ENCODE measurements around the gene ERICH6B. TPM values are rescaled to one million over a fixed set of nuclear protein-coding genes. Genes with fewer than 3 reads are reported as not detected.

The ERICH6B gene
- total RNA-seq, 1 experiment from 2014 or later: not detected

DNA sequence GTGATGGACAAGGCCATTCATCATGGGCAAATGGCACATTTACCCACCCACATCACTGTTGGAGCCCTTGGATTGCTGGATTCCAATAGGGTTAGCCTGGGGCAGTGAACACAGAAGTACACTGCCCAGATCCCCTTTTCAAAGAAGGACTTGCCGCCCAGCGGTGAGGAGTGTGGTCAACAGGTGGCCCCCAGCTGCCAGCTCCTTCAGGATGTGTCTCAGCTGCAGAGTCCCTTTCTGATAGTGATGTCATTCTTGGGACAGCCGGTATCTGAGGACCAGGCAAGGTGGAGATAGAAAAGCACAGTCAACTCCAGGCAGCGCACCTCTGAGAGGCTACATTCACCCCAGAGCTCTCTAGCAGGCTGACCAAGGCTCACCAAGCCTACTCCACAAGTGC is 16.9 kb downstream of the ERICH6B start:
- no peak for DNase-seq
- Mint-ChIP-seq H3K36me3 (ENCODE audit: insufficient read depth, unreplicated experiment) (no peaks in the 10 kb centered on the region), H3K4me1 (ENCODE audit: low read depth, unreplicated experiment) (no peaks in the 10 kb centered on the region), H3K9me3 (ENCODE audit: low read depth, unreplicated experiment) (no peaks in the 10 kb centered on the region), H3K27ac (ENCODE audit: unreplicated experiment) (no peak overlapping the region), H3K4me3 (ENCODE audit: low read depth, unreplicated experiment) (no peak overlapping the region), H3K27me3 (ENCODE audit: unreplicated experiment) (peaks cover 96% of the 10 kb centered on the region)
- CTCF ChIA-PET: no interaction called here
- TF ChIP-seq, protein P1, sequence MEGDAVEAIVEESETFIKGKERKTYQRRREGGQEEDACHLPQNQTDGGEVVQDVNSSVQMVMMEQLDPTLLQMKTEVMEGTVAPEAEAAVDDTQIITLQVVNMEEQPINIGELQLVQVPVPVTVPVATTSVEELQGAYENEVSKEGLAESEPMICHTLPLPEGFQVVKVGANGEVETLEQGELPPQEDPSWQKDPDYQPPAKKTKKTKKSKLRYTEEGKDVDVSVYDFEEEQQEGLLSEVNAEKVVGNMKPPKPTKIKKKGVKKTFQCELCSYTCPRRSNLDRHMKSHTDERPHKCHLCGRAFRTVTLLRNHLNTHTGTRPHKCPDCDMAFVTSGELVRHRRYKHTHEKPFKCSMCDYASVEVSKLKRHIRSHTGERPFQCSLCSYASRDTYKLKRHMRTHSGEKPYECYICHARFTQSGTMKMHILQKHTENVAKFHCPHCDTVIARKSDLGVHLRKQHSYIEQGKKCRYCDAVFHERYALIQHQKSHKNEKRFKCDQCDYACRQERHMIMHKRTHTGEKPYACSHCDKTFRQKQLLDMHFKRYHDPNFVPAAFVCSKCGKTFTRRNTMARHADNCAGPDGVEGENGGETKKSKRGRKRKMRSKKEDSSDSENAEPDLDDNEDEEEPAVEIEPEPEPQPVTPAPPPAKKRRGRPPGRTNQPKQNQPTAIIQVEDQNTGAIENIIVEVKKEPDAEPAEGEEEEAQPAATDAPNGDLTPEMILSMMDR (IDR thresholded peaks at IDR 0.05; ENCODE audit: unreplicated experiment): no peak
- intact Hi-C loops (cut with micrococcal nuclease; ENCODE audit: unreplicated experiment): no loop called here
- BruUV-seq (replicated peaks): no TSS peak

DNA sequence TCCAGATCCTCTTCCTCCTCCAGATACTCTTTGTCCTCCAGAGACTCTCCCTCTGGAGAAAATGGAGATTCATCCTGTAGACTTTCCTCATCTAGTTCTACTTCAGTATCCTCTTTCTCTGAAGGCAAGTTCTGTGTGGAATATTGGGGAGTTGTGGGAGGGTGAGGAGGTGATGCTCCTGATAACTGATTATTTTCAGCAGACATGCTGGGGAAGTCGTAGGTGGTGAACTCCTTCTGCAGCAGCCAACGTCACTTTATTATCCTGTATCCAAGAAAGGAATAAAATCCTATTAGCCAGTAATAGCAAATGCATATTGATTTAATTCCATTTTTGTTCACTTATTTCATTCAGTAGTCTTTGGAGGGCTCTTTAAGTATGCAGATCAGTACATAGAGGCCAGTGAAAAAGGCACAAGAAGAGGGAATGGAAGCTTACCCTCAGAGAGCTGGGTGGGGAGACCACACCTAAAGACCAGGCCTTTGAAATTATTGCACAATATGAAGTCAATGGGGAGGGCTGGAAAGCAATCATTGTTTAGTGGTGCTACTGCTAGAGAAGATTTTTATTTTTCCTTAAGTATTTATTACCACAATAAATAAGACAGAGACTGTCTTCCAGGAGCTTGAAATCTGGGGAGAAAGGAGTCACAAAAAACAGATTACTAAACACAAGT is 18.6 kb downstream of the ERICH6B start:
- DNase-seq: no peak
- H3K4me3 Mint-ChIP-seq (ENCODE audit: low read depth, unreplicated experiment): no peak overlapping the region
- peaks cover 87% of the 10 kb centered on the region for H3K27me3 Mint-ChIP-seq (ENCODE audit: unreplicated experiment)
- no TSS peak for BruUV-seq (replicated peaks)
- no peaks in the 10 kb centered on the region for H3K9me3 Mint-ChIP-seq (ENCODE audit: low read depth, unreplicated experiment)
- intact Hi-C loops (cut with micrococcal nuclease; ENCODE audit: unreplicated experiment): no loop called here
- H3K4me1 Mint-ChIP-seq (ENCODE audit: low read depth, unreplicated experiment): no peaks in the 10 kb centered on the region
- H3K36me3 Mint-ChIP-seq (ENCODE audit: insufficient read depth, unreplicated experiment): no peaks in the 10 kb centered on the region
- H3K27ac Mint-ChIP-seq (ENCODE audit: unreplicated experiment): no peak overlapping the region
- TF ChIP-seq, protein P1 (IDR thresholded peaks at IDR 0.05; ENCODE audit: unreplicated experiment): no peak
- CTCF ChIA-PET: no interaction called here

DNA sequence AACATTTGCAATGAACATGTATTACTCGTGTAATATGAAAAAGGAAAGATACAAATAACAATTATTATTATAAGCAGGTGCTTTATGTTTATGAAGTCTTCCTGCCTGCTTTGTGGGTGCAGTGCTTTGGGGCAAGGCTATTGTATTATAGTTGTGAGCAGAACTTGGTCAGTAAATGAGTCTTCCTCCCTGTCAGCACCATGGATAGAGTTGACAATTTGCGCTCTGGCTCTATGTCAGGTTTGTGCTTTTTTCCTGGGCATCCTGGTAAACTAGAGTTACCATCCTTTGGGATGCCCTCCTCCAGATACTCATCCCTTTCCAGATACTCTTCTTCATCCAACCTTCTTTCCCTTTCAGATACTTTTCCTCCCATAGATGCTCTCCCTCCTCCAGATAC is 19.6 kb downstream of the ERICH6B start:
- H3K27me3 Mint-ChIP-seq (ENCODE audit: unreplicated experiment): peaks cover 77% of the 10 kb centered on the region
- H3K4me3 Mint-ChIP-seq (ENCODE audit: low read depth, unreplicated experiment): no peak overlapping the region
- intact Hi-C loops (cut with micrococcal nuclease; ENCODE audit: unreplicated experiment): no loop called here
- no peak overlapping the region for H3K27ac Mint-ChIP-seq (ENCODE audit: unreplicated experiment)
- TF ChIP-seq, protein P1 (IDR thresholded peaks at IDR 0.05; ENCODE audit: unreplicated experiment): no peak
- CTCF ChIA-PET: no interaction called here
- BruUV-seq (replicated peaks): no TSS peak
- no peaks in the 10 kb centered on the region for H3K4me1 Mint-ChIP-seq (ENCODE audit: low read depth, unreplicated experiment)
- H3K36me3 Mint-ChIP-seq (ENCODE audit: insufficient read depth, unreplicated experiment): no peaks in the 10 kb centered on the region
- no peak for DNase-seq
- H3K9me3 Mint-ChIP-seq (ENCODE audit: low read depth, unreplicated experiment): no peaks in the 10 kb centered on the region

DNA sequence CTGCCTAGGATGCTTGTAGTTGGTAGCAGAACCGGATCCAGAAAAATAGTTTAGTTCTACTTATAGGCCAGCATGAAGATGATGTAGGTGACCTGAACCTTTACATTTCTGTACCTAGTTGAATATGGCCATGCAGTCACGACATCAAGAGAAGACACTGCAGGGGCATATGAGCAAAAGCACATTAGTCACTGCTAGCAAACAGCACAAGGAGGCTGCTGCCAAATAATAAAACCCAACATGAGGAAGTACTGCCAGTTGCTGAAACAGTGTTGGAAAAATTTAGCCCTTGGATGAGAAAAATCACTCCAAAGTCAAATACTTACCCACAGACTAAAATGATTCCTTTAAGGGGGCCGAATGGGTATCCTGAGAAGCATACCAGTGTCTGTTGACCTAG is 20.8 kb downstream of the ERICH6B start:
- TF ChIP-seq, protein P1 (IDR thresholded peaks at IDR 0.05; ENCODE audit: unreplicated experiment): no peak
- BruUV-seq (replicated peaks): no TSS peak
- Mint-ChIP-seq H3K4me3 (ENCODE audit: low read depth, unreplicated experiment) (no peak overlapping the region), H3K9me3 (ENCODE audit: low read depth, unreplicated experiment) (no peaks in the 10 kb centered on the region), H3K27me3 (ENCODE audit: unreplicated experiment) (peaks cover 65% of the 10 kb centered on the region), H3K4me1 (ENCODE audit: low read depth, unreplicated experiment) (no peaks in the 10 kb centered on the region), H3K36me3 (ENCODE audit: insufficient read depth, unreplicated experiment) (no peaks in the 10 kb centered on the region), H3K27ac (ENCODE audit: unreplicated experiment) (no peak overlapping the region)
- DNase-seq: no peak
- intact Hi-C loops (cut with micrococcal nuclease; ENCODE audit: unreplicated experiment): no loop called here
- CTCF ChIA-PET: no interaction called here

All from Calu3 (cell line).